ENCODE measurements around the gene TMEM14B.

DNA sequence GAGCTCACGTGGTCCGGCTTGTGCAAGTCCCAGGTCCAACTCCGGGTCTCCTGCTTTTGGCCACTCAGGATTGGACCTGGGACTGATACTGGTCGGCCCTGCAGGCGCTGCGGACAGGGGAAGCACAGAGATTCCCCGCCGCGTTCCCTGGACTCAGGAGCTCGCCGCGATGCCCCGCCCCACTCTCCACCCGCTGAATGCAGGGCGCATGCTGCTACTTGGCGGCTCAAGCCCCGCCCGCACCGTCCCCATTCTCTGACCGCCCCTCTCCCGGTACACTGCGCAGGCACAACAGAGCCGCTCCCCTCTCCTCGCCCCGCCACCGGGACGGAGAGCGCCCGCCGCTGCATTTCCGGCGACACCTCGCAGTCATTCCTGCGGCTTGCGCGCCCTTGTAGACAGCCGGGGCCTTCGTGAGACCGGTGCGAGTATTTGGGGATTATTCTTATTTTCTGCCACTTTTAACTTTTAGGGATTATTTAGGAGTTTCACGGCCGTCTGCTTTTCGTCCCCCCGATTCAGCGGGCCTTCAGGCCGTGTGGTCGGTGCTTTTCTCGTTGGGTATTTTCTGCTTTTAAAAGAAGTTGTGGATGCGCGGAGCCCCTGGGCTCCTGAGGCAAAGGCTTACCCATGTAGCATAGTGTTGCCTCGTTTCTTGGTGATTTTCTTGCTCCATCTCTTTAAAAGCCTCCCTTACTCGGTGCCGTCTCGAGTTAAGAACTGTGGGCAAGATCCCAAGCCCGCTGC, 24.6 kb upstream of the TMEM14B start, which contains the start of gene TMEM14C:
- peak; percentile 84 for TF ChIP-seq MYC (IDR thresholded peaks at IDR 0.05; ENCODE audit: low read depth, low read length)
- TF ChIP-seq, protein P1, sequence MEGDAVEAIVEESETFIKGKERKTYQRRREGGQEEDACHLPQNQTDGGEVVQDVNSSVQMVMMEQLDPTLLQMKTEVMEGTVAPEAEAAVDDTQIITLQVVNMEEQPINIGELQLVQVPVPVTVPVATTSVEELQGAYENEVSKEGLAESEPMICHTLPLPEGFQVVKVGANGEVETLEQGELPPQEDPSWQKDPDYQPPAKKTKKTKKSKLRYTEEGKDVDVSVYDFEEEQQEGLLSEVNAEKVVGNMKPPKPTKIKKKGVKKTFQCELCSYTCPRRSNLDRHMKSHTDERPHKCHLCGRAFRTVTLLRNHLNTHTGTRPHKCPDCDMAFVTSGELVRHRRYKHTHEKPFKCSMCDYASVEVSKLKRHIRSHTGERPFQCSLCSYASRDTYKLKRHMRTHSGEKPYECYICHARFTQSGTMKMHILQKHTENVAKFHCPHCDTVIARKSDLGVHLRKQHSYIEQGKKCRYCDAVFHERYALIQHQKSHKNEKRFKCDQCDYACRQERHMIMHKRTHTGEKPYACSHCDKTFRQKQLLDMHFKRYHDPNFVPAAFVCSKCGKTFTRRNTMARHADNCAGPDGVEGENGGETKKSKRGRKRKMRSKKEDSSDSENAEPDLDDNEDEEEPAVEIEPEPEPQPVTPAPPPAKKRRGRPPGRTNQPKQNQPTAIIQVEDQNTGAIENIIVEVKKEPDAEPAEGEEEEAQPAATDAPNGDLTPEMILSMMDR (IDR thresholded peaks at IDR 0.05; ENCODE audit: low read depth, low read length): no peak

Data from NB4 (cell line).